Gastrocnemius medialis (tissue), 4 donors: ENCODE results near the gene TET1.

Experiments
- CTCF ChIP-seq, 5 experiments: fragments of 450-650 bp in 3 of 5; fragments of 200-600 bp in 2 of 5; sonication (generic) in 2 of 5; IDR thresholded peaks in 4 of 5; conservative IDR thresholded peaks in 1 of 5; 1 replicate in 4 of 5; 2 replicates in 1 of 5; pipeline ENCODE4 v1.5.1; 2016 to 2019; ENCODE audit warnings: antibody characterized with exemption in 5 of 5, mild to moderate bottlenecking in 3 of 5, moderate library complexity in 3 of 5
- POLR2A ChIP-seq, 2 donors: fragments of 450-650 bp; IDR thresholded peaks; one replicate each; pipeline ENCODE4 v1.6.1; 2017; ENCODE audit warnings: antibody characterized with exemption in 2 of 2, mild to moderate bottlenecking in 2 of 2, moderate library complexity in 2 of 2

- TF ChIP-seq POLR2A (IDR thresholded peaks at IDR 0.05) (no peak), CTCF (IDR thresholded peaks at IDR 0.05 in 4 of 5, conservative IDR thresholded peaks at IDR 0.05 in 1 of 5) (no peak)
Observed at GRCh38 chr10:68600041-68600778, 40.1 kb downstream of the TET1 start.
